Measurements from ENCODE around the gene OTUD5. TPM values are rescaled to one million over a fixed set of nuclear protein-coding genes. Genes with fewer than 3 reads are reported as not detected.

The OTUD5 gene
- total and polyA plus RNA-seq, 10 donors: 29.6 to 65.8 (median 55.1) TPM

DNA sequence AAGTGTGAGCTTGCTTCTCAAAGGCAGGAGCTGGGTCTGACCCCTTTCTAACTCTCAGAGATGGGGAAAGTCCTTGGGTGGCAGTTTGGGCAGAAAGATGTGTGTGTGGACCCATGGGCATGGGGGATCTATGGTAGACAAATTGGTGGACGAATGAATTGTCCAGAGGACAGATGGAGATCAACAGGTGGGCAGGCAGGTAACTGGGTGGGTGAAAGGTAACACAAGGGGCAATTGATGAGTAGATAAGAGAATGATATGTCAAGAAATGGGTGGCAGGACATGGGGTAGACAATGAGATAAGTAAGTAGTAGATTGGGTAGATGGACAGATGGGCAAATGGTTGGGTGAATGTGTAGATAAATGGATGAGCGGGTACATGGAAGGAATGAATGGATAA, 17.2 kb upstream of the OTUD5 start:
- Histone ChIP-seq H3K9me3 (no peaks in the 10 kb centered on the region), H3K27me3 (replicated peaks in 1 of 7) (peaks cover 0 to 13% (median 0%) of the 10 kb centered on the region in 7 donors), H3K4me1 (peaks cover 0 to 17% (median 11%) of the 10 kb centered on the region in 6 donors), H3K27ac (no peak overlapping the region), H3K4me3 (no peak overlapping the region), H3K36me3 (peaks cover 0 to 62% (median 31%) of the 10 kb centered on the region in 6 donors)
- TF ChIP-seq POLR2A (IDR thresholded peaks at IDR 0.05) (no peak), POLR2AphosphoS5 (IDR thresholded peaks at IDR 0.05) (no peak)
- TF ChIP-seq, protein P1, sequence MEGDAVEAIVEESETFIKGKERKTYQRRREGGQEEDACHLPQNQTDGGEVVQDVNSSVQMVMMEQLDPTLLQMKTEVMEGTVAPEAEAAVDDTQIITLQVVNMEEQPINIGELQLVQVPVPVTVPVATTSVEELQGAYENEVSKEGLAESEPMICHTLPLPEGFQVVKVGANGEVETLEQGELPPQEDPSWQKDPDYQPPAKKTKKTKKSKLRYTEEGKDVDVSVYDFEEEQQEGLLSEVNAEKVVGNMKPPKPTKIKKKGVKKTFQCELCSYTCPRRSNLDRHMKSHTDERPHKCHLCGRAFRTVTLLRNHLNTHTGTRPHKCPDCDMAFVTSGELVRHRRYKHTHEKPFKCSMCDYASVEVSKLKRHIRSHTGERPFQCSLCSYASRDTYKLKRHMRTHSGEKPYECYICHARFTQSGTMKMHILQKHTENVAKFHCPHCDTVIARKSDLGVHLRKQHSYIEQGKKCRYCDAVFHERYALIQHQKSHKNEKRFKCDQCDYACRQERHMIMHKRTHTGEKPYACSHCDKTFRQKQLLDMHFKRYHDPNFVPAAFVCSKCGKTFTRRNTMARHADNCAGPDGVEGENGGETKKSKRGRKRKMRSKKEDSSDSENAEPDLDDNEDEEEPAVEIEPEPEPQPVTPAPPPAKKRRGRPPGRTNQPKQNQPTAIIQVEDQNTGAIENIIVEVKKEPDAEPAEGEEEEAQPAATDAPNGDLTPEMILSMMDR (IDR thresholded peaks at IDR 0.05 in 8 of 11, conservative IDR thresholded peaks at IDR 0.05 in 3 of 11): no peak
- intact Hi-C loops (cut with DNase I; ENCODE audit: low total_unique reads): no loop called here
- DNase-seq: no peak
- WGBS, 5 donors: 81 to 100% (median 92%) methylated on average over 2 of the region's 2 CpGs

DNA sequence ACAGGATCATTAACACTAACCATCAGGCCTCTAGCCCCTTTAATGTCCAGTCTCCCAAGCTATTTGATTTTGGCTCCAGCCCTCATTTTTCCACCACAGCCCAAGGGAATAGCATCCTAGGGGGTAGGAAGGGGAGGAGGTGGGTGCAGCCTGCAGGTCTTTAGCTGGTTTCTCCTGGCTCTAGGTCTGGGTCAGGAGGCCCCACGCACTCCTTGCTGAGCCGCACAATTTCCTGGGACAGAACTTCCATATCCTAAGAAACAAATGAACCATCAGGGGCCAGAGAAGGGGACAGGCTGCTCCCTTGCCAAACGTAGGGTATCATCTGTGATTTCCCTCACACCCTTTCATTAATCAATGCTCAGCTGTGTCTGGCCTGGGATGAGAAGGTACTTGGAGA, 16.6 kb upstream of the OTUD5 start:
- H3K36me3 ChIP-seq: peaks cover 0 to 57% (median 31%) of the 10 kb centered on the region in 6 donors
- H3K9me3 ChIP-seq: no peaks in the 10 kb centered on the region
- WGBS, 5 donors: 78 to 92% (median 83%) methylated on average over 3 of the region's 3 CpGs; no CpG with 5 or more reads in 1 of the 5 donors
- TF ChIP-seq POLR2AphosphoS5 (IDR thresholded peaks at IDR 0.05) (no peak), POLR2A (IDR thresholded peaks at IDR 0.05) (no peak)
- TF ChIP-seq, protein P1 (IDR thresholded peaks at IDR 0.05 in 8 of 11, conservative IDR thresholded peaks at IDR 0.05 in 3 of 11): no peak
- peaks cover 0 to 13% (median 0%) of the 10 kb centered on the region in 7 donors for H3K27me3 ChIP-seq (replicated peaks in 1 of 7)
- no peak overlapping the region for H3K4me3 ChIP-seq
- peak; percentile 53 for DNase-seq
- peaks cover 0 to 17% (median 11%) of the 10 kb centered on the region in 6 donors for H3K4me1 ChIP-seq
- no peak overlapping the region for H3K27ac ChIP-seq
- intact Hi-C loops (cut with DNase I; ENCODE audit: low total_unique reads): no loop called here

DNA sequence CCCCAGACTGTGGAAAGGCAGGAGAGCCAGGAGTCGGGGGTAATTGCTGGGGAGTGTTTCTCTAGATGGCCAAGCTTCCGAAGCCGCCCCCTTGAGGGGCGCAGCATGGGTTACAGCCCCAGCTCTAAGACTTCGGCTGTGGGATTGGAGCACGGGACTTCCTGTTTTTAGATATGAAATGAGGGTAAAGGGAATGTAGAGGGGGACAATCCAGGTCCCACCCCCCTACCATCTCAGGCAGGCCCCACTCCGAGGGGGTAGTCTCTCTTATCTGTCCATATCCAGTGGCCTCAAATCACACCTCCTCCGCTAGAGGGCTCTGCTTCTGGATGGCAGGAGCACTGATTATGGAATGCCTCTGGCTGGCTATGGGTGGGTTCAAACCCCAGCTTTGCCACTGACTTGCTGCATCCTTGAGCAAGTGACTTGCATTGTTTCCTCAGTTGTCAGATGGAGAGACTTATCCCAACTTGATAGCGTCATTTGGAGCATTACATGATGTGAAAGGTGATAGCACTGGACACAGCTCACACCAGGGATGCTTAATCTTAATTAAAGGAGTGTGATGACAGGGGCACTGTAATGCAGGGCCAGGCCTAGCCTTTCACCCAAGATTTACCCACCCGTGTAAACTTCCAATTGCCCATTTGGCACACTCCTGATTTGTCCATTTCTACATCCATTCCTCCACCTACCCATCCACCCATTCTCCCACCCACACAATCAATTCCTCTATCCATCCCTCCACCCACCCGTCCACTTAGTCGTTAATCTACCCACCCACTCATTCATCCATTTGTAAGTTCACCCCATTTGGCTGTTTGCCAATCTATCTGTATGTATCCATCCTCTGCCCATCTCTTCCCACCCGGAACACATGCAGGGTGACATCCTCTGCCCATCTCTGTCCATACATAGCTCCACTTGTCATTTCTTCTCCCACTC, 15.1 kb upstream of the OTUD5 start:
- H3K4me1 ChIP-seq: peaks cover 0 to 17% (median 11%) of the 10 kb centered on the region in 6 donors

More for the DNA sequence above, 15.1 kb upstream of the OTUD5 start:
- TF ChIP-seq POLR2AphosphoS5 (IDR thresholded peaks at IDR 0.05) (peak in 1 of 3 donors; percentile 29), POLR2A (IDR thresholded peaks at IDR 0.05) (no peak)
- TF ChIP-seq, protein P1 (IDR thresholded peaks at IDR 0.05 in 8 of 11, conservative IDR thresholded peaks at IDR 0.05 in 3 of 11): peak in 8 of 11 experiments; percentile 12 to 60 (median 50)
- no peak for DNase-seq
- H3K27me3 ChIP-seq (replicated peaks in 1 of 7): peaks cover 0 to 13% (median 0%) of the 10 kb centered on the region in 7 donors
- peak overlapping the region in 5 of 8 donors; percentile 37 to 66 (median 48) for H3K27ac ChIP-seq
- intact Hi-C loops (cut with DNase I; ENCODE audit: low total_unique reads): no loop called here
- H3K36me3 ChIP-seq: peaks cover 0 to 42% (median 20%) of the 10 kb centered on the region in 6 donors
- peak overlapping the region in 5 of 8 donors; percentile 1 to 64 (median 25) for H3K4me3 ChIP-seq
- H3K9me3 ChIP-seq: no peaks in the 10 kb centered on the region
- 23 to 55% (median 32%) methylated on average over 5 to 13 of the region's 13 CpGs for WGBS, 5 donors
